Measurements from ENCODE around the gene ILRUN.
A peak's percentile ranks its signal among the peaks of the same experiment; 100 is the strongest.

The ILRUN gene

DNA sequence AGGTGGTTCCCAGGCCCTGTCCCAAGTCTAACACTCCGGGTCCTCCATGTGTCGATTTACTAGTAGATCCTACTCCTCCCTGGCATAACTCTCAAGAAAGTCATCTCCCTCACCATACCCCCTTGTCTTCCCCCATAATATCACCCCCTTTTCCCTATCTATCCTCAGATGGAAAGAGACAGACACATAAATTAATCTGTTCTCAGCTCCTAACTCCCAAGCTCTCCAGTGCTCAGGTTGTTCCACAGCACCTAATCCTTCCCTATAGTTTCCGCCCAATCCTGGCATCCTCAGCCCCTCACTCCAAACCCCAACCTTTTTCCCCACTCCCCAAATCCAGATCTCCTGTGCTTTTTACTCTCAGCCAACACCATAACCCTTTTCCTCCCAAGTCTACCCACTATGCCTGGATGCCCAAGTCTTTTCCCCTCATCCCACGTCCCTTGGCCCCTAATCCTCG is 808 bp downstream of the ILRUN start:
- peaks cover 9% of the 10 kb centered on the region for H3K4me1 ChIP-seq (ENCODE audit: low read length)
- H3K79me2 ChIP-seq (ENCODE audit: low read length): peaks cover 58% of the 10 kb centered on the region
- H4K20me1 ChIP-seq (ENCODE audit: insufficient read depth, low read length): no peaks in the 10 kb centered on the region
- H3K36me3 ChIP-seq (replicated peaks; ENCODE audit: insufficient read depth, low read length): no peaks in the 10 kb centered on the region
- H3K4me3 ChIP-seq (ENCODE audit: low read length): peak overlapping the region; percentile 98
- H3K9me2 ChIP-seq (replicated peaks; ENCODE audit: insufficient read depth, low read length): no peaks in the 10 kb centered on the region
- no peak overlapping the region for H2AFZ ChIP-seq (ENCODE audit: low read length)
- peak overlapping the region; percentile 90 for H3K9ac ChIP-seq (ENCODE audit: low read length)
- no peaks in the 10 kb centered on the region for H3K27me3 ChIP-seq (replicated peaks; ENCODE audit: insufficient read depth, low read length)
- H3K9me3 ChIP-seq (replicated peaks; ENCODE audit: insufficient read depth, low read length): no peaks in the 10 kb centered on the region
- DNase-seq: no peak
- no peak for TF ChIP-seq CTCF (IDR thresholded peaks at IDR 0.05; ENCODE audit: low read length)
- TF ChIP-seq EZH2phosphoT487 (IDR thresholded peaks at IDR 0.05; ENCODE audit: low read length): no peak
- TF ChIP-seq EZH2 (optimal IDR thresholded peaks at IDR 0.05; ENCODE audit: low read depth, low read length): no peak
- peak overlapping the region; percentile 91 for H3K4me2 ChIP-seq (ENCODE audit: low read depth, low read length)
- H3F3A ChIP-seq (ENCODE audit: insufficient read depth, low read length): no peaks in the 10 kb centered on the region
- H3K27ac ChIP-seq (ENCODE audit: low read length): no peak overlapping the region

DNA sequence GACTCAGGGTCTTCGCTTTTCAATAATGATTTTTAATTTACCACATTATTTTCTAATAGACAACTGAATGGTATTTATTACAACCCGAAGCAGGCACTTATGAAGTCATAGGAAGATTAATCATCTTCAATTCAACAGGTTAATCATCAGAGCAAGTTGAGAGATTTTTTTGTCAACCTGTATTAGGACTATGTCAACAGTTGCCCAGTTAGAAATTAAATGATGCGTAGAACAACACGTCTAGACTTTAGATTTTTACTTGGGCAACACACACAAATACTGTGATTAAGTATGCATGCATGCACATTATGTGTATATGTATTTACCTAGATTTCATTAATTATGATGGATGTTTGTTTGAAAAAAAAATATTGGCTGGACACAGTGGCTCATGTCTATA is 4.3 kb downstream of the ILRUN start:
- Histone ChIP-seq H3K4me3 (ENCODE audit: low read length) (no peak overlapping the region), H3K9me2 (replicated peaks; ENCODE audit: insufficient read depth, low read length) (no peaks in the 10 kb centered on the region), H3K9ac (ENCODE audit: low read length) (no peak overlapping the region), H3K9me3 (replicated peaks; ENCODE audit: insufficient read depth, low read length) (no peaks in the 10 kb centered on the region), H4K20me1 (ENCODE audit: insufficient read depth, low read length) (no peaks in the 10 kb centered on the region), H2AFZ (ENCODE audit: low read length) (no peak overlapping the region), H3F3A (ENCODE audit: insufficient read depth, low read length) (no peaks in the 10 kb centered on the region), H3K79me2 (ENCODE audit: low read length) (peaks cover 88% of the 10 kb centered on the region), H3K27me3 (replicated peaks; ENCODE audit: insufficient read depth, low read length) (no peaks in the 10 kb centered on the region), H3K27ac (ENCODE audit: low read length) (no peak overlapping the region), H3K4me2 (ENCODE audit: low read depth, low read length) (no peak overlapping the region), H3K4me1 (ENCODE audit: low read length) (peaks cover 9% of the 10 kb centered on the region), H3K36me3 (replicated peaks; ENCODE audit: insufficient read depth, low read length) (no peaks in the 10 kb centered on the region)
- no peak for DNase-seq
- TF ChIP-seq EZH2phosphoT487 (IDR thresholded peaks at IDR 0.05; ENCODE audit: low read length) (no peak), EZH2 (optimal IDR thresholded peaks at IDR 0.05; ENCODE audit: low read depth, low read length) (no peak), CTCF (IDR thresholded peaks at IDR 0.05; ENCODE audit: low read length) (no peak)

DNA sequence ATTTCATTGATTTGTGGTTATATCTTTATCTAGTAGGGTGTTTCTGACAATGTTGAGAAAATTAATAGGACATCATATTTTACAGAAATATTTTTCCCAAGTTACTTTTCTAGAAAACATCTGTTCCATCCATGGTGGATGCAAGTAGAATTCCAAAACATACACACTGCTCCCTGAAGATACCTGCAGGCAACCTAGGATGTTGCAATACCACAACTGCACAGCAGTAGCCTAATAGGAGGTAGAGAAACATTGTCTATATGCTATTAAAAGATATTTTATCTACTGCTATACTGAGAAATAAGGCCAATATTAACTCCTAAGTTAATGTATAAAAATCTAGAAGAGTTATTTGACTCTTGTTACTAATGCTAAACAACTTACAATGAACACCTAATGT is 6.8 kb downstream of the ILRUN start:
- H3K4me3 ChIP-seq (ENCODE audit: low read length): no peak overlapping the region
- H3K27ac ChIP-seq (ENCODE audit: low read length): no peak overlapping the region
- no peaks in the 10 kb centered on the region for H3F3A ChIP-seq (ENCODE audit: insufficient read depth, low read length)
- H2AFZ ChIP-seq (ENCODE audit: low read length): no peak overlapping the region
- no peaks in the 10 kb centered on the region for H3K36me3 ChIP-seq (replicated peaks; ENCODE audit: insufficient read depth, low read length)
- H3K27me3 ChIP-seq (replicated peaks; ENCODE audit: insufficient read depth, low read length): no peaks in the 10 kb centered on the region
- H3K79me2 ChIP-seq (ENCODE audit: low read length): peaks cover 95% of the 10 kb centered on the region
- TF ChIP-seq CTCF (IDR thresholded peaks at IDR 0.05; ENCODE audit: low read length): no peak
- no peak for TF ChIP-seq EZH2 (optimal IDR thresholded peaks at IDR 0.05; ENCODE audit: low read depth, low read length)
- no peak for TF ChIP-seq EZH2phosphoT487 (IDR thresholded peaks at IDR 0.05; ENCODE audit: low read length)
- H4K20me1 ChIP-seq (ENCODE audit: insufficient read depth, low read length): no peaks in the 10 kb centered on the region
- H3K9me3 ChIP-seq (replicated peaks; ENCODE audit: insufficient read depth, low read length): no peaks in the 10 kb centered on the region
- H3K4me1 ChIP-seq (ENCODE audit: low read length): no peaks in the 10 kb centered on the region
- no peaks in the 10 kb centered on the region for H3K9me2 ChIP-seq (replicated peaks; ENCODE audit: insufficient read depth, low read length)
- DNase-seq: no peak
- H3K9ac ChIP-seq (ENCODE audit: low read length): no peak overlapping the region
- no peak overlapping the region for H3K4me2 ChIP-seq (ENCODE audit: low read depth, low read length)
